ENCODE results near the gene TTR. TPM values are rescaled to one million over a fixed set of nuclear protein-coding genes. Genes with fewer than 3 reads are reported as not detected.

Gene TTR
- total and polyA plus RNA-seq, 2 of the 13 experiments (the other 11 are each of a cell fraction or from before 2014, with no cell fraction given): 91.3 to 496 TPM

DNA sequence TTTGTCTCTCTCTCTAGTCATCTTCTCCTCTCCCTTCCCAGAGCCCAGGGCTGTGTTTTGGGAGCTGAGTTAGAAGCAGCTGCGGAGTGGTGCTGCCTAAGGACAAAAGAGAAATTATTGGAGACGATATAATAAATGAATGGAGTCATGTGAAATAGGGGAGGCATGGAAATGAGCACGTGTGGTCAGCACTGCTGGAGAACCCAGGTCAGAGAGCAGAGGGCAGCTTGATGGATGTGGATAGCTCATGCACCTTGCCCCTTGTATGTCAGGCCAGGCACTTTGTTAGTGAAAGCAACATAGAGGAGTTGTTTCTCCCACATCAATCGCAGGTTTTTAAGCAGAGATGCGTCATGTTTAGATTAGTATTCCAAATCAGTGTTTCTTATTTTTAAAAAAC lies 15.7 kb downstream of the TTR start (continued):
- peak; percentile 32; the same call in 1 of the 2 replicates for TF ChIP-seq NR2F6 (IDR thresholded peaks at IDR 0.05)
- TF ChIP-seq NR2F6 (CRISPR knock-in tag; IDR thresholded peaks at IDR 0.05): peak; percentile 71
- no peak for TF ChIP-seq ZNF230 (CRISPR knock-in tag; IDR thresholded peaks at IDR 0.05)
- TF ChIP-seq, protein P1, sequence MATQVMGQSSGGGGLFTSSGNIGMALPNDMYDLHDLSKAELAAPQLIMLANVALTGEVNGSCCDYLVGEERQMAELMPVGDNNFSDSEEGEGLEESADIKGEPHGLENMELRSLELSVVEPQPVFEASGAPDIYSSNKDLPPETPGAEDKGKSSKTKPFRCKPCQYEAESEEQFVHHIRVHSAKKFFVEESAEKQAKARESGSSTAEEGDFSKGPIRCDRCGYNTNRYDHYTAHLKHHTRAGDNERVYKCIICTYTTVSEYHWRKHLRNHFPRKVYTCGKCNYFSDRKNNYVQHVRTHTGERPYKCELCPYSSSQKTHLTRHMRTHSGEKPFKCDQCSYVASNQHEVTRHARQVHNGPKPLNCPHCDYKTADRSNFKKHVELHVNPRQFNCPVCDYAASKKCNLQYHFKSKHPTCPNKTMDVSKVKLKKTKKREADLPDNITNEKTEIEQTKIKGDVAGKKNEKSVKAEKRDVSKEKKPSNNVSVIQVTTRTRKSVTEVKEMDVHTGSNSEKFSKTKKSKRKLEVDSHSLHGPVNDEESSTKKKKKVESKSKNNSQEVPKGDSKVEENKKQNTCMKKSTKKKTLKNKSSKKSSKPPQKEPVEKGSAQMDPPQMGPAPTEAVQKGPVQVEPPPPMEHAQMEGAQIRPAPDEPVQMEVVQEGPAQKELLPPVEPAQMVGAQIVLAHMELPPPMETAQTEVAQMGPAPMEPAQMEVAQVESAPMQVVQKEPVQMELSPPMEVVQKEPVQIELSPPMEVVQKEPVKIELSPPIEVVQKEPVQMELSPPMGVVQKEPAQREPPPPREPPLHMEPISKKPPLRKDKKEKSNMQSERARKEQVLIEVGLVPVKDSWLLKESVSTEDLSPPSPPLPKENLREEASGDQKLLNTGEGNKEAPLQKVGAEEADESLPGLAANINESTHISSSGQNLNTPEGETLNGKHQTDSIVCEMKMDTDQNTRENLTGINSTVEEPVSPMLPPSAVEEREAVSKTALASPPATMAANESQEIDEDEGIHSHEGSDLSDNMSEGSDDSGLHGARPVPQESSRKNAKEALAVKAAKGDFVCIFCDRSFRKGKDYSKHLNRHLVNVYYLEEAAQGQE (IDR thresholded peaks at IDR 0.05; ENCODE audit: borderline replicate concordance in 1 of 2, low read depth in 1 of 2, low read length in 2 of 2): no peak
- TF ChIP-seq SNAI1 (CRISPR knock-in tag; IDR thresholded peaks at IDR 0.05; ENCODE audit: borderline replicate concordance): no peak
- peak; percentile 52 for TF ChIP-seq BHLHE40 (IDR thresholded peaks at IDR 0.05; ENCODE audit: low read length)
- TF ChIP-seq HOXA3 (CRISPR knock-in tag; IDR thresholded peaks at IDR 0.05): peak; percentile 47; the same call in 1 of the 2 replicates
- no peak for TF ChIP-seq ISL2 (CRISPR knock-in tag; IDR thresholded peaks at IDR 0.05)
- TF ChIP-seq, protein P2, sequence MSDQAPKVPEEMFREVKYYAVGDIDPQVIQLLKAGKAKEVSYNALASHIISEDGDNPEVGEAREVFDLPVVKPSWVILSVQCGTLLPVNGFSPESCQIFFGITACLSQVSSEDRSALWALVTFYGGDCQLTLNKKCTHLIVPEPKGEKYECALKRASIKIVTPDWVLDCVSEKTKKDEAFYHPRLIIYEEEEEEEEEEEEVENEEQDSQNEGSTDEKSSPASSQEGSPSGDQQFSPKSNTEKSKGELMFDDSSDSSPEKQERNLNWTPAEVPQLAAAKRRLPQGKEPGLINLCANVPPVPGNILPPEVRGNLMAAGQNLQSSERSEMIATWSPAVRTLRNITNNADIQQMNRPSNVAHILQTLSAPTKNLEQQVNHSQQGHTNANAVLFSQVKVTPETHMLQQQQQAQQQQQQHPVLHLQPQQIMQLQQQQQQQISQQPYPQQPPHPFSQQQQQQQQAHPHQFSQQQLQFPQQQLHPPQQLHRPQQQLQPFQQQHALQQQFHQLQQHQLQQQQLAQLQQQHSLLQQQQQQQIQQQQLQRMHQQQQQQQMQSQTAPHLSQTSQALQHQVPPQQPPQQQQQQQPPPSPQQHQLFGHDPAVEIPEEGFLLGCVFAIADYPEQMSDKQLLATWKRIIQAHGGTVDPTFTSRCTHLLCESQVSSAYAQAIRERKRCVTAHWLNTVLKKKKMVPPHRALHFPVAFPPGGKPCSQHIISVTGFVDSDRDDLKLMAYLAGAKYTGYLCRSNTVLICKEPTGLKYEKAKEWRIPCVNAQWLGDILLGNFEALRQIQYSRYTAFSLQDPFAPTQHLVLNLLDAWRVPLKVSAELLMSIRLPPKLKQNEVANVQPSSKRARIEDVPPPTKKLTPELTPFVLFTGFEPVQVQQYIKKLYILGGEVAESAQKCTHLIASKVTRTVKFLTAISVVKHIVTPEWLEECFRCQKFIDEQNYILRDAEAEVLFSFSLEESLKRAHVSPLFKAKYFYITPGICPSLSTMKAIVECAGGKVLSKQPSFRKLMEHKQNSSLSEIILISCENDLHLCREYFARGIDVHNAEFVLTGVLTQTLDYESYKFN (CRISPR knock-in tag; conservative IDR thresholded peaks at IDR 0.05): peak; percentile 75
- TF ChIP-seq MAFG (CRISPR knock-in tag; IDR thresholded peaks at IDR 0.05): no peak
- peak; percentile 44; the same call in 1 of the 2 replicates for TF ChIP-seq GATAD2A (CRISPR knock-in tag; IDR thresholded peaks at IDR 0.05)
- peak; percentile 60; the same call in 1 of the 2 replicates for TF ChIP-seq ZNF362 (CRISPR knock-in tag; IDR thresholded peaks at IDR 0.05; ENCODE audit: borderline replicate concordance)
- no peak for TF ChIP-seq DMAP1 (CRISPR knock-in tag; IDR thresholded peaks at IDR 0.05)
- TF ChIP-seq ERF (CRISPR knock-in tag; IDR thresholded peaks at IDR 0.05): 0 out of 2 replicates have a peak, but pooled peaks have one; percentile 22
- 0 out of 2 replicates have a peak, but pooled peaks have one; percentile 37 for TF ChIP-seq POGZ (CRISPR knock-in tag; IDR thresholded peaks at IDR 0.05)
- TF ChIP-seq MTA1 (CRISPR knock-in tag; IDR thresholded peaks at IDR 0.05; ENCODE audit: borderline replicate concordance): no peak
- TF ChIP-seq HIVEP1 (CRISPR knock-in tag; IDR thresholded peaks at IDR 0.05): no peak
- no peak for TF ChIP-seq KLF11 (CRISPR knock-in tag; IDR thresholded peaks at IDR 0.05)
- TF ChIP-seq TBX2 (CRISPR knock-in tag; IDR thresholded peaks at IDR 0.05; ENCODE audit: borderline replicate concordance): peak; percentile 26; the same call in 1 of the 2 replicates
- no peak for TF ChIP-seq FIP1L1 (IDR thresholded peaks at IDR 0.05; ENCODE audit: borderline replicate concordance, insufficient read depth, low read depth, low read length)
- peak; percentile 11; the same call in 1 of the 2 replicates for TF ChIP-seq CEBPG (CRISPR knock-in tag; IDR thresholded peaks at IDR 0.05)
- TF ChIP-seq, protein P3, sequence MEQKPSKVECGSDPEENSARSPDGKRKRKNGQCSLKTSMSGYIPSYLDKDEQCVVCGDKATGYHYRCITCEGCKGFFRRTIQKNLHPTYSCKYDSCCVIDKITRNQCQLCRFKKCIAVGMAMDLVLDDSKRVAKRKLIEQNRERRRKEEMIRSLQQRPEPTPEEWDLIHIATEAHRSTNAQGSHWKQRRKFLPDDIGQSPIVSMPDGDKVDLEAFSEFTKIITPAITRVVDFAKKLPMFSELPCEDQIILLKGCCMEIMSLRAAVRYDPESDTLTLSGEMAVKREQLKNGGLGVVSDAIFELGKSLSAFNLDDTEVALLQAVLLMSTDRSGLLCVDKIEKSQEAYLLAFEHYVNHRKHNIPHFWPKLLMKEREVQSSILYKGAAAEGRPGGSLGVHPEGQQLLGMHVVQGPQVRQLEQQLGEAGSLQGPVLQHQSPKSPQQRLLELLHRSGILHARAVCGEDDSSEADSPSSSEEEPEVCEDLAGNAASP (CRISPR knock-in tag; IDR thresholded peaks at IDR 0.05; ENCODE audit: borderline replicate concordance): no peak; the same call in 1 of the 2 replicates
- TF ChIP-seq KLF6 (CRISPR knock-in tag; IDR thresholded peaks at IDR 0.05): no peak
- TF ChIP-seq ZKSCAN8 (CRISPR knock-in tag; IDR thresholded peaks at IDR 0.05; ENCODE audit: borderline replicate concordance): no peak

All from HepG2 (cell line).